ENCODE measurements around the gene SENP7. TPM values are rescaled to one million over a fixed set of nuclear protein-coding genes. Genes with fewer than 3 reads are reported as not detected.
"Not testable (repeated sequence)": the region's sequence is repeated elsewhere in the genome, so short reads cannot be mapped to it uniquely, and the experiment has no call there.

SENP7 gene
- total RNA-seq, 1 donor, result 11.2 TPM

- no peak for DNase-seq (ENCODE audit: insufficient read length, low spot score, missing footprints)
- no peaks in the 10 kb centered on the region for H3K27me3 ChIP-seq (ENCODE audit: insufficient read depth, low read length)
These were observed 58.4 kb downstream of the SENP7 start for GRCh38 chr3:101454629-101455028.

GRCh38 chr3:101453961-101454360 is 59.1 kb downstream of the SENP7 start:
- no peak for TF ChIP-seq CTCF (IDR thresholded peaks at IDR 0.05; ENCODE audit: extremely low read depth, low read depth, low read length)
- H3K4me2 ChIP-seq (ENCODE audit: insufficient read depth, low read length), result no peak overlapping the region
- no peaks in the 10 kb centered on the region for H3K9me3 ChIP-seq (ENCODE audit: low read depth, low read length)
- H3K27me3 ChIP-seq (ENCODE audit: insufficient read depth, low read length), result no peaks in the 10 kb centered on the region
- DNase-seq (ENCODE audit: insufficient read length, low spot score, missing footprints), result no peak
- H4K20me1 ChIP-seq (ENCODE audit: insufficient read depth, low read length), result no peaks in the 10 kb centered on the region
- no peaks in the 10 kb centered on the region for H3K36me3 ChIP-seq (ENCODE audit: insufficient read depth, low read length)
- H2AFZ ChIP-seq (ENCODE audit: low read length), result no peak overlapping the region
- no peaks in the 10 kb centered on the region for H3K4me1 ChIP-seq (ENCODE audit: insufficient read depth, low read length)
- H3K79me2 ChIP-seq (ENCODE audit: insufficient read depth, low read length), result no peaks in the 10 kb centered on the region
- no peak overlapping the region for H3K27ac ChIP-seq (ENCODE audit: low read depth, low read length)
- H3K4me3 ChIP-seq (ENCODE audit: insufficient read depth, low read length), result no peak overlapping the region

More at GRCh38 chr3:101454629-101455028, 58.4 kb downstream of the SENP7 start:
- Histone ChIP-seq H3K4me3 (ENCODE audit: insufficient read depth, low read length) (no peak overlapping the region), H3K9me3 (ENCODE audit: low read depth, low read length) (no peaks in the 10 kb centered on the region), H3K79me2 (ENCODE audit: insufficient read depth, low read length) (no peaks in the 10 kb centered on the region), H3K27ac (ENCODE audit: low read depth, low read length) (no peak overlapping the region), H3K36me3 (ENCODE audit: insufficient read depth, low read length) (no peaks in the 10 kb centered on the region), H4K20me1 (ENCODE audit: insufficient read depth, low read length) (no peaks in the 10 kb centered on the region), H3K4me2 (ENCODE audit: insufficient read depth, low read length) (no peak overlapping the region), H3K4me1 (ENCODE audit: insufficient read depth, low read length) (no peaks in the 10 kb centered on the region), H2AFZ (ENCODE audit: low read length) (no peak overlapping the region)
- no peak for TF ChIP-seq CTCF (IDR thresholded peaks at IDR 0.05; ENCODE audit: extremely low read depth, low read depth, low read length)

- H4K20me1 ChIP-seq (ENCODE audit: insufficient read depth, low read length); H3K27me3 ChIP-seq (ENCODE audit: insufficient read depth, low read length); H3K4me3 ChIP-seq (ENCODE audit: insufficient read depth, low read length); H3K36me3 ChIP-seq (ENCODE audit: insufficient read depth, low read length); H3K27ac ChIP-seq (ENCODE audit: low read depth, low read length); H3K4me1 ChIP-seq (ENCODE audit: insufficient read depth, low read length); H2AFZ ChIP-seq (ENCODE audit: low read length); DNase-seq (ENCODE audit: insufficient read length, low spot score, missing footprints); H3K79me2 ChIP-seq (ENCODE audit: insufficient read depth, low read length); H3K9me3 ChIP-seq (ENCODE audit: low read depth, low read length); H3K4me2 ChIP-seq (ENCODE audit: insufficient read depth, low read length): not testable (repeated sequence)
These were observed 74.4 kb downstream of the SENP7 start for GRCh38 chr3:101438641-101439040.

- Histone ChIP-seq H2AFZ (ENCODE audit: low read length) (no peak overlapping the region), H3K4me3 (ENCODE audit: insufficient read depth, low read length) (no peak overlapping the region), H3K79me2 (ENCODE audit: insufficient read depth, low read length) (peaks cover 2% of the 10 kb centered on the region), H3K4me2 (ENCODE audit: insufficient read depth, low read length) (no peak overlapping the region), H3K36me3 (ENCODE audit: insufficient read depth, low read length) (no peaks in the 10 kb centered on the region), H3K27me3 (ENCODE audit: insufficient read depth, low read length) (no peaks in the 10 kb centered on the region), H3K27ac (ENCODE audit: low read depth, low read length) (no peak overlapping the region), H4K20me1 (ENCODE audit: insufficient read depth, low read length) (peaks cover 6% of the 10 kb centered on the region), H3K9me3 (ENCODE audit: low read depth, low read length) (no peaks in the 10 kb centered on the region), H3K4me1 (ENCODE audit: insufficient read depth, low read length) (no peaks in the 10 kb centered on the region)
- TF ChIP-seq CTCF (IDR thresholded peaks at IDR 0.05; ENCODE audit: extremely low read depth, low read depth, low read length), result no peak
- no peak for DNase-seq (ENCODE audit: insufficient read length, low spot score, missing footprints)
These were observed 79.4 kb downstream of the SENP7 start for GRCh38 chr3:101433652-101434051.

Data from osteoblast (primary cell).